ENCODE results near the gene CIITA. TPM values are rescaled to one million over a fixed set of nuclear protein-coding genes. Genes with fewer than 3 reads are reported as not detected.

Gene CIITA
- total RNA-seq, 4 donors from 2014 or later = 1.2 to 26.9 (median 13.9) TPM

GRCh38 chr16:10938321-10938720 is 61.3 kb downstream of the CIITA start:
- H3K27ac ChIP-seq = peak overlapping the region; percentile 48 to 60 (median 50)
- intact Hi-C loops (cut with DNase I; ENCODE audit: low total_unique reads) = no loop called here
- H3K4me1 ChIP-seq = peaks cover 53 to 83% (median 71%) of the 10 kb centered on the region in 4 donors
- in situ Hi-C loops (cut with MboI; ENCODE audit: low pct_ligation_motif_present in 1 of 4, low pct_unique_long_range_greater_than_20kb in 1 of 4, low sequenced_read_pairs in 3 of 4) = loop anchor here in 2 of 4 donors (5.0 to 10.0 kb wide), 2 partner anchors 194 to 411 kb away; partner anchors contain the start of gene NUBP1 (in 1 of the 2)
- no peaks in the 10 kb centered on the region for H3K9me3 ChIP-seq
- no peaks in the 10 kb centered on the region for H3K36me3 ChIP-seq
- 61% methylated on average over 7 of the region's 7 CpGs; no CpG with 5 or more reads in 1 of the 2 donors for WGBS, 2 donors (ENCODE audit: low coverage in 1 of 2)
- no peak for TF ChIP-seq POLR2AphosphoS5 (IDR thresholded peaks at IDR 0.05)
- TF ChIP-seq EP300 (IDR thresholded peaks at IDR 0.05; ENCODE audit: low read depth) = no peak
- TF ChIP-seq POLR2A (IDR thresholded peaks at IDR 0.05) = no peak
- TF ChIP-seq CTCF (IDR thresholded peaks at IDR 0.05) = no peak
- peak overlapping the region in 1 of 4 donors; percentile 25 for H3K4me3 ChIP-seq
- no peak for DNase-seq
- no peaks in the 10 kb centered on the region for H3K27me3 ChIP-seq

GRCh38 chr16:10938796-10939648 is 62.0 kb downstream of the CIITA start:
- intact Hi-C loops (cut with DNase I; ENCODE audit: low total_unique reads) = no loop called here
- Histone ChIP-seq H3K27ac (peak overlapping the region; percentile 48 to 60 (median 50)), H3K4me3 (peak overlapping the region in 1 of 4 donors; percentile 18), H3K27me3 (no peaks in the 10 kb centered on the region), H3K9me3 (no peaks in the 10 kb centered on the region), H3K36me3 (no peaks in the 10 kb centered on the region), H3K4me1 (peaks cover 51 to 86% (median 76%) of the 10 kb centered on the region in 4 donors)
- WGBS, 2 donors (ENCODE audit: low coverage in 1 of 2) = 55% methylated on average over 7 of the region's 7 CpGs; no CpG with 5 or more reads in 1 of the 2 donors
- in situ Hi-C loops (cut with MboI; ENCODE audit: low pct_ligation_motif_present in 1 of 4, low pct_unique_long_range_greater_than_20kb in 1 of 4, low sequenced_read_pairs in 3 of 4) = loop anchor here in 2 of 4 donors (5.0 to 10.0 kb wide), 2 partner anchors 194 to 412 kb away; partner anchors contain the start of gene NUBP1 (in 1 of the 2)
- no peak for DNase-seq
- TF ChIP-seq CTCF (IDR thresholded peaks at IDR 0.05) (no peak), POLR2A (IDR thresholded peaks at IDR 0.05) (no peak), EP300 (IDR thresholded peaks at IDR 0.05; ENCODE audit: low read depth) (no peak), POLR2AphosphoS5 (IDR thresholded peaks at IDR 0.05) (no peak)

- intact Hi-C loops (cut with DNase I; ENCODE audit: low total_unique reads) = no loop called here
- peak overlapping the region in 3 of 4 donors; percentile 2 to 87 (median 48) for H3K27ac ChIP-seq
Observed at GRCh38 chr16:10939649-10940234, 62.7 kb downstream of the CIITA start.

More at GRCh38 chr16:10939649-10940234, 62.7 kb downstream of the CIITA start:
- Histone ChIP-seq H3K36me3 (no peaks in the 10 kb centered on the region), H3K4me1 (peaks cover 44 to 81% (median 73%) of the 10 kb centered on the region in 4 donors), H3K9me3 (no peaks in the 10 kb centered on the region), H3K4me3 (peak overlapping the region in 1 of 4 donors; percentile 90), H3K27me3 (no peaks in the 10 kb centered on the region)
- TF ChIP-seq EP300 (IDR thresholded peaks at IDR 0.05; ENCODE audit: low read depth) = no peak
- TF ChIP-seq POLR2AphosphoS5 (IDR thresholded peaks at IDR 0.05) = no peak
- TF ChIP-seq CTCF (IDR thresholded peaks at IDR 0.05) = no peak
- no peak for TF ChIP-seq POLR2A (IDR thresholded peaks at IDR 0.05)
- WGBS, 2 donors (ENCODE audit: low coverage in 1 of 2) = 86 to 92% methylated on average over 2 to 7 of the region's 7 CpGs
- no peak for DNase-seq
- in situ Hi-C loops (cut with MboI; ENCODE audit: low pct_ligation_motif_present in 1 of 4, low pct_unique_long_range_greater_than_20kb in 1 of 4, low sequenced_read_pairs in 3 of 4) = loop anchor here in 2 of 4 donors (5.0 to 10.0 kb wide), 2 partner anchors 195 to 412 kb away; partner anchors contain the start of gene NUBP1 (in 1 of the 2)

Measured in transverse colon (tissue), 4 donors.